GM18517 (cell line): ENCODE data around the gene CRTC3.

Source experiments
- ATAC-seq: cut with Tn5 transposase; IDR thresholded peaks from one replicate; pipeline ENCODE4 v1.9.1; 2021; ENCODE audit warnings: mild to moderate bottlenecking, moderate library complexity; ENCODE audit not compliant: unreplicated experiment

CRTC3 gene

DNA sequence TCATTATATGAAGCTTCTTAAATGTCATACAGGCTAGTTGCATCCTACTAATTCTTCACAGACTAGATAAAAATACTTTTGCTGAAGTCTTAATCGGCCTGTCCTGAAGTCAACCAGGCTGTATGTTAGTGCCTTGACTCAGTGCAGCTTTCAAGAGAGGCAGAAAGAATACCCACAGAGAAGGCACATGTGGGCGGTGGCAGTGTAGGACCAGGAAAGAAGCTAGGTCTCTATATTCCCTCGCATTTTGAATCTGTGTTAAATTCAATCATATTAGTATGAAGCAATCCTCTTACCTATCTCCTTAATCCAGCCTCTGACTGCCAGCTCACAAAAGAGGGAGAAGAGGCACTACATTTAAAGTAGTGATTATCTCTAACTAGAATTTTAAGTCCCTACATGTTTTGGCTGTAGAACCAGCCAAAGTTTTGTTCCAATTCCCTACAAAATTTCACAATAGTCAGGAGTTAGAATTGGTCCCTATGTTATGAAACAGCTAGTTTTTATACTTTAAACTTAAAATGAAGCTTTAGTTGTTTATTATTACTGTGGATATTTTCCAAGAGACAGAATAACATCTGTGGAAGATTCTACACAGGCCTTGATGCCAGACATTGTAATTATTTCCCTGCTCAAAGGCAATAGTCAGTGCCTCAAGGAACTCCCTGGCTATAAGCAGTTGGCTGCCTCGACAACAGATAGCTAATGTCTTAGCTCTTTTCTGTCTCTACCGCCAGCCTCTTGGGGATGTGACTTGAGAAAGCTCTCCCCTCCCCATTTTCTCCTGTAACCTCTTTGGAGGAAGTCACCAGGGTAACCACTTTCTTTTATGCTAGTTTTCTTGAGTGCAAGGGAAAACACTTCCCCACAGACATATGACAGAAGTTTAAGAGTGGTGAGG, 31.9 kb downstream of the CRTC3 start:
- ATAC-seq = no peak

DNA sequence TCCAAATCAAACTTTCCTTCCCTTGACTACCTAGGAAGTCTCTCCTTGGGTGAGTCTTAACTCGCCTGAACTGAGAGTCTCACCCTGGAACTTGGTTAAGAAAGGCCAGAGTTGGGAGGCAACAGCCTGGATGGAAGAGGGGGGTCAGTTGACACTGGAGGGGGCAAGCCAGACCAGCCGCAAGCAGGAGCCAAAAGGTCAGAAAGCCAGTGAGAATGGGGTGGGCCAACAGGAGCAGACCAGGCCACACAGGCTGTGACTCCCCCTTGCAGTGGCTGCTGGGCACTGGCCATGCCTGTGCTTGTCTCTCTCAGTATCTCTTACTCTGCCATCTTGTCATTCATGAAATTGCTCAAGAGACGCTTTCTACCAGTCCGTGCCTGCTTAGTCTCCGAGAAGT, 32.9 kb downstream of the CRTC3 start:
- ATAC-seq = no peak

GRCh38 chr15:90563463-90563862, 33.7 kb downstream of the CRTC3 start:
- ATAC-seq = no peak

GRCh38 chr15:90564051-90564450, 34.3 kb downstream of the CRTC3 start:
- peak; percentile 52 for ATAC-seq

DNA sequence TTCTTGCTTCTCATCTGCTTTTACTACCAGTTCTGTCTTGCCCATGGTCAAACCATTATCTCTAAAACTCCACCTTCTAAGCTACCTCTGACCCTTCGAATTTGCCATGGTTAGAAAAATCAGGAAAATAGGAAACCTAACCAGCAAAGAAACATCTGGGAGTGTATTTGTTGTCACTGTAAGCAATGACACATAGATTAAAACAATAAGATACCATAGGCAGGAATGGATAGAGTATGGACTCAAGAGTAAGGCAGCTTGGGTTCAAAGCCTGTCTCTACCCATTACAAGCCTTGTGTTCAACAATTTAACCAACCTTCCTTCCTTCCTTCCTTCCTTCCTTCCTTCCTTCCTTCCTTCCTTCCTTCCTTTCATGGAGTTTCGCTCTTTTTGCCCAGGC, 34.9 kb downstream of the CRTC3 start:
- no peak for ATAC-seq

- ATAC-seq = no peak
Observed at GRCh38 chr15:90565866-90566265, 36.1 kb downstream of the CRTC3 start.

- ATAC-seq = no peak
Observed at GRCh38 chr15:90570643-90571042, 40.9 kb downstream of the CRTC3 start.

DNA sequence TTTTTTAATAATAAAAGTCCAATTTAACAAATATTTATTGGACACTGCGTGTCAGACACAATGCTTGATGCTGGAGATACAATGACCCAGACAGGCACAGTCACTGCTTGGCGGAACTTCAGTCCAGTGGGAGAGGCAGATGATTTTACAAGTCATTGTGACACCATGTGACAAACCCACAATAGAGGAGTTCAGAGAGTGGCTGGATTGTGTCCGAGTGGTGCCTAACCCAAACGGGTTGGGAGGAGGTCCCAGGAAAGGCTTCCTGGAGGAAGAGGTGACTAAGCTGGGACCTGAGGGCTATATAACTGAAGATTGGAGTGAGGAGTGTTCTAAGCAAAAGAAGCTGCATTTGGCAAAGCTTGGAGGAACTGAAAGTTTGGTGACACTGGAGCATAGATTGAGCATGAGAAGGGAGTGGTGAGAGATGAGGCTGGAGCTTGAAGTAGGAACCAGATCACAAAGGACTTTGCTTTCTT, 41.4 kb downstream of the CRTC3 start:
- ATAC-seq = no peak

- ATAC-seq = no peak
Observed at GRCh38 chr15:90572893-90573292, 43.2 kb downstream of the CRTC3 start.

DNA sequence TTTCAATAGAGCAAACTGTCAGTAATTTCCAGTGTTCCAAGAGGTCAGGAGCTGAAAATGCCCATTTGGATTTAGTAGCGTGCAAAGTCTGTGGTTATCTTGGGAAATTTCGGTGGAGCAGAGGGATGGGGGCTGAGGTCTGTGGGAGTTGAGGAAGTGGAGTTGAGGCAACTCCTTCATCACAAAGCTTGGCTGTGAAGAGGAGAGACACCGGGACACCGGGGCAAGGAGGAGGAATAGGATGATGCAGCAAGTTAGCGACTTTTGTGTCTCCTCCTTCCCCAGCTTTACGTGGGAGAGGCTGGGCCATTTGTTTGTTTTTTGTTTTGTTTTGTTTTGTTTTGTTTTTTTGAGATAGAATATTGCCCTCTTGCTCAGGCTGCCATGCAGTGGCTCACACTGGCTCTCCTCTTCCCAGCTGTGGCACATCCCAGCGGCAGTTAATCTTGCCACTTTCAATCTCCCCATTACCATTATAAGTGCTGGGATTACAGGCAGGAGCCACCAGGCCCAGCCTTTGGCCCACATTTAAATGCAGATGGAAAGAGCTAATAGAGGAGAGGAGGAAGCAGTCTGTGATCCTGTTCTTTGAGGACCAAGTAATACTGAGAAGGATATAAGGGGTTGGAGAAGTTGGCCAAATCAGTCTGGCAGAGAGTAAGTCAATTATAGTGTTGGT, 47.1 kb downstream of the CRTC3 start:
- ATAC-seq = no peak

DNA sequence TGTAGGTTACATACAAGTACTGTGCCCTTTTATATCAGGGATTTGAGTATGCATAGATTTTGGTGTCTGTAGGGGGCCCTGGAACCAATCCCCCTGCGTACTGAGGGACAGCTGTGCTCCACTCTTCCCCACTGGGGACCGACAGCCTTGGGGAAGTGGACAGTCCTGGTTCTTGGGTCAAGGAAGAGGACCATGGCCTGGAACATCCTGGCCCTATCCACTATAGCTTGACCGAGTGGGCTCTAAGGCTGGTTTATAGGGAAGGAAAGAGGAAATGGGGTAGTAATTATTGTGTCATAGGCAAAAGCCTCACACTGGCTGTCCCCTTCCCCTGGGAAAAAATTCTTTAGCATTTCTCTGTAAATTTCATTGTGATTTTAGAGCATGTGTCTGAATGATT, 49.5 kb downstream of the CRTC3 start:
- no peak for ATAC-seq

DNA sequence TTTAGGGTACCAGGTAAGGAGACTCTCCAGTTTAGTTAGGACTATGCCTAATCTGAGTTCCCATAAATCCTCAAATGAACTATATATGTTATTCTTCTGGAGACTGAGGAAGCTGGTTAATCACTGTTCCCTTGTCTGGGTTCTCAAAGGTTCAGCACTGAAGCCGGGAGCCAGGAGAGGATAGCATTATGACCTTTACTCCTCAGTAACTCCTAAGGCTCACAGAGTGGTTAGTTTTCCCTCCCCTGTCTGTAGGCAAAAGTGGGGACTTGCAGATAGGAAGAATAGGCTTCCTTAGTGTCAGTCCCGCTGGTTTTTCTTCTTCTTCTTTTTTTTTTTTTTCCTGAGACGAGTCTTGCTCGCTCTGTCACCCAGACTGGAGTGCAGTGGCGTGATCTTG, 50.4 kb downstream of the CRTC3 start:
- ATAC-seq = no peak

DNA sequence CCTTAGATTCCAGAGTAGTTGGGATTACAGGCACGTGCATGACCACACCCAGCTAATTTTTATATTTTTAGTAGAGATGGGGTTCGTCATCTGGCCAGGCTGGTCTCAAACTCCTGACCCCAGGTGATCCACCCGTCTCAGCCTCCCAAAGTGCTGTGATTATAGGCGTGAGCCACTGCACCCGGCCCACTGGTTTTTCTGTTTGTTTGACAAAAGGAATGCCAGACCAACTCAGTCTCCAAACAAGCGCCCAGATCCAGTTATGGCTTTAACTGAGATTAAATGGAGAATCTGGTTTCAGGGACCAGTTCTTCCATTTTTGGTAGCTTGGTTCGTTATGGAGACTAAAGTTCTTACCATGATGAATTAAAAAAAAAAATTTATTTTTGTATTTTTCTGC, 50.8 kb downstream of the CRTC3 start:
- ATAC-seq = no peak

GRCh38 chr15:90580946-90581345, 51.2 kb downstream of the CRTC3 start:
- no peak for ATAC-seq

DNA sequence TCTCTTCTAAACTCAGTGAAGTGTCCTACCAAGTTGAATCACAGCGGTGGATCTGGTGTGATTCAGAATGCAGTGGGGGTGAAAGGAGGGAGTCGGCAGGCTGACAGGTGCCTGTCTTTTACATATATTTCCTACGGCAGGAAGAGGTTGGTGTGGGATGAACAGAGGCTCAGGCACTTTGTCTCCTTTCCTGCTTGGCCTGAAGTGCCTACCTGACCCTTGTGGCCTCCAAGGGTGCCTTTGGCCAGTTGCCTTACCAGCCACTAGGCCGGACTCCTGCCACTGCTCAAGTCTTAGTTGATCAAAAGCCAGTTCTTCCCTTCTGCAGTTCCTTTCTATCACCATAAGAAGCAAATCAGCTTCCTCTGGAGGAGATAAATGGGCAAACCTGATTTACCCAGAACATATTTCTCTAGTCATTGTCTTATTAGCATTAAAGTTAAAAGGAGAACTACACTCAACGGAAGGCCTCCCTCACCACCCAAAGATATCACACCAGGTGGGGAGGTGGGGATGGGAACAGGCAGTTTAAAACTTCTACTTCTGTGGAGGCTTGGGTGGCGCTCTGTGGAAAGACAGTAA, 52.1 kb downstream of the CRTC3 start:
- ATAC-seq = no peak

DNA sequence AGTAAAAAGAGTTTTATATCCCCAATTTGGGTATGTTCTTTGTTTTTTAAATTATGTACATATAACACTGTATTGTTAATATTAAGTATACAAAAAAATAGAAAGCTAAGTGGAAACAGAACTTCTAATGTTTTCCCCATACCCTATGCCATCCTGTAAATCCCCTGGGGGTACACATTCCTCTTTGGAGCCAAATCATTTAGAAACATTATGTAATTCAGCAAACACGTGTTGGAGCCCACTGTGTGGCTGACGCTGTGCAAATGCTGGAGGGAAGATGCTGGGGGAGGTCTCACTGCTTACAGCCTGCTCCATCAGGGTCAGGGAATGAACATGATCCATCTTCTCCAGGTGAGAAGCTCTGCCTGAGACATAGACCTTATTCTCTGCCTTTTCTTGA, 52.8 kb downstream of the CRTC3 start:
- ATAC-seq = no peak

GRCh38 chr15:90583471-90584252, 53.9 kb downstream of the CRTC3 start:
- ATAC-seq = no peak

- ATAC-seq = no peak
Observed at GRCh38 chr15:90584841-90585240, 55.1 kb downstream of the CRTC3 start.

- ATAC-seq = no peak
Observed at GRCh38 chr15:90585863-90586262, 56.1 kb downstream of the CRTC3 start.

GRCh38 chr15:90586948-90587347, 57.2 kb downstream of the CRTC3 start:
- ATAC-seq = no peak

DNA sequence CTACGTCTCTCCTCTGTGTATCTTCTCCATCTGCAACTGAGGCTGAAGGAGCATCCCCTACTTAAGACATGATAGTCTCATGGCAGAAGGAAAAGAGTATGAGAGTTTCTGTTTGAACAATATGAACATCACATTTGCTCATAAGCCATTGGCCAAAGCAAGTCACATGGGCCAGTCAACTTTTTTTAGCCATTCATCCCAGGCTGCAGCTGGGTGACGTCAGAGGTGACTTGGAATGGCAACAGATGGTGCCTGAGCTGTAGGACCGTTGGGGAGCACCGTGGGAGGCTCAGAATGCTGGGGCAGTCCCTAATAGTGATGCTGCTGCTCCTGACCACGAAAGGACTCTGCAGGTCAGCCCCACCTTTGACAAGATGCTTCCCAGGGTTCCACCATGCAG, 58.7 kb downstream of the CRTC3 start:
- no peak for ATAC-seq
